Keratinocyte (primary cell): ENCODE data around the gene CTNNBL1.

Source experiments
- CTCF ChIP-seq, 3 experiments: IDR thresholded peaks in 1 of 3; conservative IDR thresholded peaks in 1 of 3; optimal IDR thresholded peaks in 1 of 3; 2 replicates in 2 of 3; 3 replicates in 1 of 3; pipeline versions ENCODE3 to v1.5.1; 2011; ENCODE audit warnings: low read length in 3 of 3, mild to moderate bottlenecking in 3 of 3, moderate library complexity in 2 of 3, control low read depth in 1 of 3, inconsistent platforms in 1 of 3; ENCODE audit not compliant: insufficient read depth in 2 of 3; ENCODE audit errors: extremely low read depth in 1 of 3
- EZH2 ChIP-seq: IDR thresholded peaks from one replicate; pipeline ENCODE4 v1.6.1; 2012; ENCODE audit warnings: inconsistent platforms, mild to moderate bottlenecking, low read length, moderate library complexity

DNA sequence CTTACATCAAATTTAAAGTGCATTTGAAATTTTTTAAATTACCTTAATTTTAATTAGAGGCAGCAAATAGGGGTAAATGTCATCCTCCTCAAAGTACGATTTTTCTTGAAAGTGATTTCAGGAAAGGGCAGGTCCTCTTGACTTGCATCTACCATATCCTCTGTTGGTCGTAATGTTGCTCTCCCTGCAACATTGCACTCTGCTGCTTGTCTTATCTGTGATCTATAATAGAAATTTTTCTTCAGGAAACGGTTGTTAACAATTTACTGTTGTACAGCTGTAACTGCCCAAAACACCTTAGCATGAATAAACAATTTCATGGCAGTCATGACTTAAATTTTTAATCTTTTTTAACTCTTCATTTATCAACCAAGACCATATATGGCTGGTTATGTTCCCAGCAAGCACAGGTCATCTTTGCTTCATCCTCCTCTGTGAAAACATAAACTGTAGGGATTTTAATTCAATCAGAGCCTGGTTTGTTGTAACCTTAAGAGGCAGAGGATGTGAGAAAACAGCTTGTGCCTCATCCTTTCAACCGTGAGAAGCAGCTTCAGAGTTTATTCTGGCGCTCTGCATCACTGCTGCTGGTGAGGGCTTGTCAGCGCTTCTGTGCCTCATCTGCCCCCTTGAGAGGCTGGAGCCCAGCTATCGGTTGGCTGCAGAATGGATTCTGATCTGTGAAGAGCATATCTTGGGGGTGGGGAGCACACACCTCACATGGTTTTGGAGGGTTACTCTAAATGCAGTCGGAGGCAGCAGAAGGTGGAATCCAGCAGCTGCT lies 56.0 kb downstream of the CTNNBL1 start:
- TF ChIP-seq CTCF (optimal IDR thresholded peaks at IDR 0.05 in 1 of 3, IDR thresholded peaks at IDR 0.05 in 1 of 3, conservative IDR thresholded peaks at IDR 0.05 in 1 of 3; ENCODE audit: extremely low read depth in 1 of 3, insufficient read depth in 2 of 3, low read length in 3 of 3), result no peak
- no peak for TF ChIP-seq EZH2
